Measurements from ENCODE around the gene USP17L27.
"Not testable (repeated sequence)": the region's sequence is repeated elsewhere in the genome, so short reads cannot be mapped to it uniquely, and the experiment has no call there.

USP17L27 gene, protein sequence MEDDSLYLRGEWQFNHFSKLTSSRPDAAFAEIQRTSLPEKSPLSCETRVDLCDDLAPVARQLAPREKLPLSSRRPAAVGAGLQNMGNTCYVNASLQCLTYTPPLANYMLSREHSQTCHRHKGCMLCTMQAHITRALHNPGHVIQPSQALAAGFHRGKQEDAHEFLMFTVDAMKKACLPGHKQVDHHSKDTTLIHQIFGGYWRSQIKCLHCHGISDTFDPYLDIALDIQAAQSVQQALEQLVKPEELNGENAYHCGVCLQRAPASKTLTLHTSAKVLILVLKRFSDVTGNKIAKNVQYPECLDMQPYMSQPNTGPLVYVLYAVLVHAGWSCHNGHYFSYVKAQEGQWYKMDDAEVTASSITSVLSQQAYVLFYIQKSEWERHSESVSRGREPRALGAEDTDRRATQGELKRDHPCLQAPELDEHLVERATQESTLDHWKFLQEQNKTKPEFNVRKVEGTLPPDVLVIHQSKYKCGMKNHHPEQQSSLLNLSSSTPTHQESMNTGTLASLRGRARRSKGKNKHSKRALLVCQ

DNA sequence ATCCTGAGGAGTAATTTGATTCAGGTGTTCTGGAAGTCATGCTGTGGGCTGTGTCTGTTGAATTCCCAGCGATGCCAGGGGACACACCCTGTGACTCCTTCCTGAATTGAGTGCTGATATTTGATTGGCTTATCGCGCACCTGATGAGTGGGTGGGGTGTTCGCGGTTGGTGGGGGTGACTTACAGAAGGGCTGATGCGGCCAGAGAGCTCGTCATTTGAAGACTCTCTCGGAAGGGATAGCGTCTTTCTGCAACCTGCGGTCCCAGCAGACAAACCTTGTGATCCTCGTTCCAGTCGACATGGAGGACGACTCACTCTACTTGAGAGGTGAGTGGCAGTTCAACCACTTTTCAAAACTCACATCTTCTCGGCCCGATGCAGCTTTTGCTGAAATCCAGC lies at the start of gene USP17L27:
Gene USP17L27, plus strand, starts transcription at position 301 of the 400 bp plus-strand sequence. Its CDS starts 0 bp downstream, at position 301.
- DNase-seq (ENCODE audit: low spot score); FAIRE-seq: not testable (repeated sequence)

DNA sequence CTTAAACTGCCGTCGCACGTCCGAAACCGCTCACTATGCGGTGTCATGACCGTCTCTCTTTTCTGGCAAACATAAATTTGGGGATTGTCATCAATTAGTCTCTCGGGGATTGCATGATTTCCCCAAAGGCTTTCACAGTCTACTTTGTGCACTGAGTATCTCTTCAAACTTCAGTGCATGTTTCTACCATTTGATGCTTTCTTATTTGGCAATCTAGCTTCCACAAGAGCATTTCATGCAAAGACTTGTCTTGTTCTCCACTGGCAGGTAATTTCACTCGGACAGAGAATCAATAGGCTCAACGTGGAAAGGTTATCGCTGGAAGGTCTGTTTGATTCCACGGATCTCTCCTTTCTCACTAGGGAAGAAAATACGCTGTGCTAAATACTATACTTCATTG lies 19.8 kb upstream of the USP17L27 start:
- FAIRE-seq; DNase-seq (ENCODE audit: low spot score): not testable (repeated sequence)

DNA sequence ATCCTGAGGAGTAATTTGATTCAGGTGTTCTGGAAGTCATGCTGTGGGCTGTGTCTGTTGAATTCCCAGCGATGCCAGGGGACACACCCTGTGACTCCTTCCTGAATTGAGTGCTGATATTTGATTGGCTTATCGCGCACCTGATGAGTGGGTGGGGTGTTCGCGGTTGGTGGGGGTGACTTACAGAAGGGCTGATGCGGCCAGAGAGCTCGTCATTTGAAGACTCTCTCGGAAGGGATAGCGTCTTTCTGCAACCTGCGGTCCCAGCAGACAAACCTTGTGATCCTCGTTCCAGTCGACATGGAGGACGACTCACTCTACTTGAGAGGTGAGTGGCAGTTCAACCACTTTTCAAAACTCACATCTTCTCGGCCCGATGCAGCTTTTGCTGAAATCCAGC lies 19.1 kb upstream of the USP17L27 start, which contains the start of gene USP17L24:
Gene USP17L24, plus strand, starts transcription at position 301 of the 400 bp plus-strand sequence. Its CDS starts 0 bp downstream, at position 301.
- DNase-seq (ENCODE audit: low spot score); FAIRE-seq: not testable (repeated sequence)

DNA sequence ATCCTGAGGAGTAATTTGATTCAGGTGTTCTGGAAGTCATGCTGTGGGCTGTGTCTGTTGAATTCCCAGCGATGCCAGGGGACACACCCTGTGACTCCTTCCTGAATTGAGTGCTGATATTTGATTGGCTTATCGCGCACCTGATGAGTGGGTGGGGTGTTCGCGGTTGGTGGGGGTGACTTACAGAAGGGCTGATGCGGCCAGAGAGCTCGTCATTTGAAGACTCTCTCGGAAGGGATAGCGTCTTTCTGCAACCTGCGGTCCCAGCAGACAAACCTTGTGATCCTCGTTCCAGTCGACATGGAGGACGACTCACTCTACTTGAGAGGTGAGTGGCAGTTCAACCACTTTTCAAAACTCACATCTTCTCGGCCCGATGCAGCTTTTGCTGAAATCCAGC lies 14.3 kb upstream of the USP17L27 start, which contains the start of gene USP17L25:
Gene USP17L25, plus strand, starts transcription at position 301 of the 400 bp plus-strand sequence. Its CDS starts 0 bp downstream, at position 301.
- not testable (repeated sequence) for FAIRE-seq; DNase-seq (ENCODE audit: low spot score)

DNA sequence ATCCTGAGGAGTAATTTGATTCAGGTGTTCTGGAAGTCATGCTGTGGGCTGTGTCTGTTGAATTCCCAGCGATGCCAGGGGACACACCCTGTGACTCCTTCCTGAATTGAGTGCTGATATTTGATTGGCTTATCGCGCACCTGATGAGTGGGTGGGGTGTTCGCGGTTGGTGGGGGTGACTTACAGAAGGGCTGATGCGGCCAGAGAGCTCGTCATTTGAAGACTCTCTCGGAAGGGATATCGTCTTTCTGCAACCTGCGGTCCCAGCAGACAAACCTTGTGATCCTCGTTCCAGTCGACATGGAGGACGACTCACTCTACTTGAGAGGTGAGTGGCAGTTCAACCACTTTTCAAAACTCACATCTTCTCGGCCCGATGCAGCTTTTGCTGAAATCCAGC lies 9.6 kb upstream of the USP17L27 start, which contains the start of gene USP17L26:
Gene USP17L26, plus strand, starts transcription at position 301 of the 400 bp plus-strand sequence. Its CDS starts 0 bp downstream, at position 301.
- not testable (repeated sequence) for DNase-seq (ENCODE audit: low spot score); FAIRE-seq

DNA sequence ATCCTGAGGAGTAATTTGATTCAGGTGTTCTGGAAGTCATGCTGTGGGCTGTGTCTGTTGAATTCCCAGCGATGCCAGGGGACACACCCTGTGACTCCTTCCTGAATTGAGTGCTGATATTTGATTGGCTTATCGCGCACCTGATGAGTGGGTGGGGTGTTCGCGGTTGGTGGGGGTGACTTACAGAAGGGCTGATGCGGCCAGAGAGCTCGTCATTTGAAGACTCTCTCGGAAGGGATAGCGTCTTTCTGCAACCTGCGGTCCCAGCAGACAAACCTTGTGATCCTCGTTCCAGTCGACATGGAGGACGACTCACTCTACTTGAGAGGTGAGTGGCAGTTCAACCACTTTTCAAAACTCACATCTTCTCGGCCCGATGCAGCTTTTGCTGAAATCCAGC lies 4.8 kb upstream of the USP17L27 start, which contains the start of gene USP17L5:
Gene USP17L5, plus strand, starts transcription at position 301 of the 400 bp plus-strand sequence. Its CDS starts 0 bp downstream, at position 301.
- not testable (repeated sequence) for FAIRE-seq; DNase-seq (ENCODE audit: low spot score)

DNA sequence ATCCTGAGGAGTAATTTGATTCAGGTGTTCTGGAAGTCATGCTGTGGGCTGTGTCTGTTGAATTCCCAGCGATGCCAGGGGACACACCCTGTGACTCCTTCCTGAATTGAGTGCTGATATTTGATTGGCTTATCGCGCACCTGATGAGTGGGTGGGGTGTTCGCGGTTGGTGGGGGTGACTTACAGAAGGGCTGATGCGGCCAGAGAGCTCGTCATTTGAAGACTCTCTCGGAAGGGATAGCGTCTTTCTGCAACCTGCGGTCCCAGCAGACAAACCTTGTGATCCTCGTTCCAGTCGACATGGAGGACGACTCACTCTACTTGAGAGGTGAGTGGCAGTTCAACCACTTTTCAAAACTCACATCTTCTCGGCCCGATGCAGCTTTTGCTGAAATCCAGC lies 4.6 kb downstream of the USP17L27 start, which contains the start of gene USP17L28:
Gene USP17L28, plus strand, starts transcription at position 301 of the 400 bp plus-strand sequence. Its CDS starts 0 bp downstream, at position 301.
- FAIRE-seq; DNase-seq (ENCODE audit: low spot score): not testable (repeated sequence)

DNA sequence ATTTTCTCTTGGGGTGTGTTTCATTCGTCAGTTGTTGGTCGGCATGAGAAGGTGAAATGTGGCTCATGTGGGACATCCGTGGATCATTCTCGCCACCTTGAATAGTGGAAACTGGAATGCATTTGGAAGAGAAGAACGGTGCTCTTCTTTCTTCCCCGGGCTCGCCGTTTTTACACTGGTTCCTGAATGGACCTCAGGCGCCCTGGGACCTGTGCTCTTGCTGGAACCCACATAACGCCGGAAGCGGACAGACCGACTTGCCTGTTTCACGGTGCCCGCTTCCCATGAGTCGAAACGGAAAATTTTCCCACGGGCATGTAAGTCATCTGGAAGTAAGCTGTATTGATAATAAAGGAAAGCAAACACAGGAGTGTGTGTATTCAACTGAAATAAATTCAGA lies 6.9 kb downstream of the USP17L27 start:
- not testable (repeated sequence) for FAIRE-seq; DNase-seq (ENCODE audit: low spot score)

DNA sequence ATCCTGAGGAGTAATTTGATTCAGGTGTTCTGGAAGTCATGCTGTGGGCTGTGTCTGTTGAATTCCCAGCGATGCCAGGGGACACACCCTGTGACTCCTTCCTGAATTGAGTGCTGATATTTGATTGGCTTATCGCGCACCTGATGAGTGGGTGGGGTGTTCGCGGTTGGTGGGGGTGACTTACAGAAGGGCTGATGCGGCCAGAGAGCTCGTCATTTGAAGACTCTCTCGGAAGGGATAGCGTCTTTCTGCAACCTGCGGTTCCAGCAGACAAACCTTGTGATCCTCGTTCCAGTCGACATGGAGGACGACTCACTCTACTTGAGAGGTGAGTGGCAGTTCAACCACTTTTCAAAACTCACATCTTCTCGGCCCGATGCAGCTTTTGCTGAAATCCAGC lies 9.4 kb downstream of the USP17L27 start, which contains the start of gene USP17L29:
Gene USP17L29, plus strand, starts transcription at position 301 of the 400 bp plus-strand sequence. Its CDS starts 0 bp downstream, at position 301.
- DNase-seq (ENCODE audit: low spot score); FAIRE-seq: not testable (repeated sequence)

DNA sequence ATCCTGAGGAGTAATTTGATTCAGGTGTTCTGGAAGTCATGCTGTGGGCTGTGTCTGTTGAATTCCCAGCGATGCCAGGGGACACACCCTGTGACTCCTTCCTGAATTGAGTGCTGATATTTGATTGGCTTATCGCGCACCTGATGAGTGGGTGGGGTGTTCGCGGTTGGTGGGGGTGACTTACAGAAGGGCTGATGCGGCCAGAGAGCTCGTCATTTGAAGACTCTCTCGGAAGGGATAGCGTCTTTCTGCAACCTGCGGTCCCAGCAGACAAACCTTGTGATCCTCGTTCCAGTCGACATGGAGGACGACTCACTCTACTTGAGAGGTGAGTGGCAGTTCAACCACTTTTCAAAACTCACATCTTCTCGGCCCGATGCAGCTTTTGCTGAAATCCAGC lies 18.9 kb downstream of the USP17L27 start, which contains the start of gene USP17L30:
Gene USP17L30, plus strand, starts transcription at position 301 of the 400 bp plus-strand sequence. Its CDS starts 0 bp downstream, at position 301.
- not testable (repeated sequence) for DNase-seq (ENCODE audit: low spot score); FAIRE-seq

DNA sequence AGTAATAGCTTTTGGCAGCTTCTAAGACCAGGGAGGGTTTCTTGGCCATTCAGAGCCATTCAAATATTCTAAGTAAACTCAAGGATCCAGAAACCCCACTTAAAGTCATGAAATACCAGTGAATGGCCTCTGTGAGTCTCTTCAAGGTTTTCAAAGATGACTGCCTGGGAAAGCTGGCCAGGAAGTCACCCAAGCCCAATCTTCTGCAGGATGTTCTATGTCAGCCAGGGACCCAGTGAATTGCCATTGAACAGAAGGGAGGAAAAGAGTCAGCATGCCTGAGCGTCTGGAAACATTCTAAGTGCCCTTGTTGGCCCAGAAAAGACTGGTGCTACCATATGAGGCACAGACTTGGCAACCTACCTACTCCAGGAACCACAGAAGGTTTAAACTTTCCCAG lies 35.9 kb downstream of the USP17L27 start:
- not testable (repeated sequence) for FAIRE-seq; DNase-seq (ENCODE audit: low spot score)

DNA sequence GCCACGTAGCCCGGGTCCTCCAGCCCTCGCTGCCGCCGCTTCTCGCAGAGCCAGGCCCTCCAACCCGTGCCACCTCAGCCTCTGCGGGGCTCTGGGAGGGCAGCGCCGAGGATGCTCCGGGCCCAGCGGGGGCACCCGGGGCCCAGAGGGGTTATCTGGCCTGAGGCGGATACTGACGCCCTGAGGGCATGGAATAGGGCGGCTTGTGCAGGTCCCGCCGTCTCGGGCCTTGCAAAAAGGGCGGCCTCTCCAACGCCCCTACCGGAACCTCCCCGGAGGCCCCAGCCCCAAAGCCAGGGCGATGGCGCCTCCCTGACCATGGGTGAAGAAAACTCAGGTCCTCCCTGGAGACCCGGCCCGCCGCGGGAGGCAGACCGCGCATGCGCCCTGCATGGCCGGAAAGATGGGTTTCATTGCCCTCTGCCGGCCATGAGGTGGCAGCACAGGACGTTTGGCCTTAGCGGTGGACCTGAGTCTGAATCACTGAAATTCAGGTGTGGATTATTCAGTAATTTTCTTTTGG lies 37.1 kb downstream of the USP17L27 start:
- FAIRE-seq: not testable (repeated sequence)
- peak; percentile 27 for DNase-seq (ENCODE audit: low spot score)

DNA sequence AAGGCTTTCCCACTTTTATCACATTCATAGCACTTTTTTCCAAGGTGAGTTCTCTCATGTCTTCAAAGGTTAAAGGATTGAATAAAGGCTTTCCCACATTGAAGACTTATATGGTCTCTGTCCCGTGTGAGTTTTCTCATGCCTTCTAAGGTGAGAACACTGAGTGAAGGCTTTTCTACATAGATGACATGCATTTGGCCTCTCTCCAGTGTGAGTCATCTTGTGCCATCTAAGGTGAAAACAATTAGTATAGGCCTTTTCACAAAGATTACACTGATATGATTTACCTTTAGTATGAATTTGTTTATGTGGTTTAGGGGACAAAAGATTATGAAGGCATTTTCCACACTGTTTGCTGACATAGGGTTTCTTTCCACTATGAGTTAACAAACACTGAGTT lies 40.2 kb downstream of the USP17L27 start:
- no peak for DNase-seq (ENCODE audit: low spot score)
- no peak for FAIRE-seq

DNA sequence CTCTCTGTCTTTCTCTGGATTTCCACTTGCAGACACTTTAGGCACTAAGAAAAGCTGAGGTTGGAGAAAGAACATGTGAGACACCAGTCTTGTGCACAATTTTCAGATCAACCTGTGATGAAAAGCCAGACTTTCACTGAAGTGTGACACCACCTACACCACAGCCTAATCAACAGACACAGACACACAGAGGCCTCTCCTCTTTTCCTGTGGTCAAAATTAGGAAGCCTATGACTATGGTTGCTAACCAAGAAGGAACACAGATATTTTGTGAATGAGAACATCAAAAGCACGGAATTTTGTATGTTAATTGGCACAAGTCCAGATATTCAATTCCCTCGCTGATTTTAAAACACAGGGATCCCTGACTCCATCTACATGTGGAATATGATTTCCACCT lies 45.1 kb downstream of the USP17L27 start:
- peak; percentile 4 for DNase-seq (ENCODE audit: low spot score)
- not testable (repeated sequence) for FAIRE-seq
